NCI-H1436 (cell line): ENCODE measurements around the gene ZNF79.
"Not testable (repeated sequence)": the region's sequence is repeated elsewhere in the genome, so short reads cannot be mapped to it uniquely, and the experiment has no call there.

Source experiments
- DNase-seq: peaks from one replicate; lab custom pipeline; 2025; lab: John Stamatoyannopoulos, UW

ZNF79 gene

GRCh38 chr9:127455324-127455992 is 31.3 kb downstream of the ZNF79 start:
- no peak for DNase-seq

GRCh38 chr9:127457191-127457878 is 33.2 kb downstream of the ZNF79 start:
- DNase-seq: no peak

GRCh38 chr9:127458921-127459320 is 34.7 kb downstream of the ZNF79 start:
- no peak for DNase-seq

DNA sequence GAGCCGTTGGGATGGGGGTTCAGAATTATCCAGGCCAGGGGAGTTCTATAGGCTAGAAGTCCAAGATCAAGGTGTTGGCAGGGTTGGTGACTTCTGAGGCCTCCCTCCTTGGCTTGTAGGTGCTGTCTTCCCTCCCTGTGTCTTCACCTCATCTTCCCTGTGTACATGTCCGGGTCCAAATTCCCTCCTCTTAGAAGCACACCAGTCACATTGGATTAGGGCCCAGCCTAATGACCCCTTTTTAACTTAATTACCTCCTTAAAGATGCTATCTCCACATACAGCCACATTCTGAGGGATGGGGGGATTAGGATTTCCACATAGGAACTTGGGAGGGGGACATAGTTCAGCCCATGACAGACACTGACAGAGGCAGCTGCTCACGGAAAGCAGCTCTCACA is 39.2 kb downstream of the ZNF79 start:
- DNase-seq: no peak

DNA sequence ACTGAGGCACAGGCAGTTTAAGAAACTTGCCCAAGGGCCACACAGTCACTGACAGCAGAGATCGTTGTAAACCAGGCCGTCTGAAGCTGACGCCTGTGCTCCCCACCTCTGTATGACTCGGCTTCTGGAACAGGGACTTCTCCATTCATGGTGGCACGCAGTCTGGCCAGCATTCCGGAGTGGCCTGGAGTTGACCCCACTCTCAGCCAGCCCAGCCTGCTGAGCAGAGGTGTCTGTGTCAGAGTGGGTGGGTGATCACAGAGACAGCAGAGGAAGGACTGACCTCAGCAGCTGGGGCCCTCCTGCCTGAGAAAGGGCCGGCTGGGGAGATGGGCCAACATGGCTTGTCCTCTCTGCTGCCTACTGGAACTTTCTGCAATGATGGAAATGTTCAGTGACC is 39.7 kb downstream of the ZNF79 start:
- no peak for DNase-seq

- DNase-seq: not testable (repeated sequence)
Measured at GRCh38 chr9:127466407-127466917, 42.3 kb downstream of the ZNF79 start.

DNA sequence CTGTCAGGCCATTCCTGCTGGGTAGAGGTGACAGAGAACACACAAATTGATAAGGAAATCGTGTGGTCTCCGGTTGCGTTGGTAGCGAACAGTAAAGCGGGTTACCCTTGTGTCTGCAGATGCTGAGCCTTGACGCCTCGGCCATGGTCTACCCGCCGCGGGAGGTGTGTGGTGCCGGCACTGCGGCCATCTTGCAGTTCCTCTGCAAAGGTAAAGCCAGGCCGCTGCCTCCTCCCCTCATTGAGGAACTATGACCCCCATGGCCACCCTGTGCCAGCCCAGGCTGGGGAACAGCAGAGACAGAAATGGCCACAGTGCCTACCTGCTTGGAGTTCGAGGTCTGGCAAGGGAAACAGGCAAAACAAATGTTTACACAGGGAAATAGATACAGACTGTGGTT is 43.4 kb downstream of the ZNF79 start:
- DNase-seq: no peak

DNA sequence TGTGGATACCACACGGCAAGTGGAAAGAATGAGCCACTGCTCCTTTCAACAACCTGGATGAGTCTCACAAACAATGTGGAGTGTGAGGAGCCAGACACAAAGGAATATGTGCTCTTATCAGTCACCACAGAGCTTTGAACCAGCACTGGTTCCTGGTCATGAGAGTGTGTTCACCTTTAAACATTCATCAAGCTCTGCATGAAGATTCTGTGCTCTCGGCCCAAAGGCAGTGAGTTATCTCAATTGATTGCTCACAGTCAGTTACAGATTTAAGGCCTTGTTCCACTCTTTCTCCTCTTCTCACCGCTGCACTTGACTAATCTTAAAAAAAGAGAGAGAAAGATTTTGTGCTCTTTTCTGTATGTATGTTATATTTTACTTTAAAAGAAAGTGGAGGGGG is 46.5 kb downstream of the ZNF79 start:
- DNase-seq: no peak

DNA sequence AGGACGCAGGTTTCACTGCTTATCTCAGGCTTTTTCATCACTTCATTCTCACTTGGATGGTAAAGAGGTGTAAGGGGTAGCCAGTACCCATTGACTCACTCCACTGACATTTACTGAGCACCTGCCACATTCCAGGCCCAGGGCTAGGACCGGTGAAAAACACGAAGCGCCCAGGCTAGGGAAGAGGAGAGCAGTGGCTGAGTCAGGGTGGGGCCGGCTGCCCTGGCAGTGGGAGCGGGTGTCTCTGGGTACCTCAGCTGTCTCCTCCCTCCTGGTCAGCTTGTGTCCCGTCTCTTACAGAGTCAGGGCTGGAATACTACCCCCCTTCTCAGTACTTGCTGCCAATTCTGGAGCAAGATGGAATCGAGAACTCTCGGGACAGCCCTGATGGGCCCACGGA is 49.3 kb downstream of the ZNF79 start:
- no peak for DNase-seq

DNA sequence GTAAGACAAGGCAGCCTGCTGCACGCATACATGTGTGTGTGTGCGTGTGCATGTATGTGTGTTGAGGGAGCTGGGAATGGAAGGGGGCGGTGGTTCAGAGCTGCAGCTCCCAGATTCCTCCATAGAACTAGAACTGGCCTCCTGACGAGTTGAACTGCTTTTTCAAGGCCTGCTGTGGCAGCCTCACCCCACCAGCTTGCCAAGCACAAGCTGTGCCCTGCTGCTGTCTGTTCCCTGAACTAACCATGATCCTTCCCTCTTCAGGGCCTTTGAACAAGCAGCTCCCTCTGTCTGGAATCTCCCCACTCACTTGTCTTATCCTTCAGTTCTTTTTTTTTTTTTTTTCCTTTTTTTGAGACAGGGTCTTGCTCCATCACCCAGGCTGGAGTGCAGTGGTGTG is 49.8 kb downstream of the ZNF79 start:
- DNase-seq: no peak

- no peak for DNase-seq
Measured at GRCh38 chr9:127474592-127474991, 50.4 kb downstream of the ZNF79 start.

DNA sequence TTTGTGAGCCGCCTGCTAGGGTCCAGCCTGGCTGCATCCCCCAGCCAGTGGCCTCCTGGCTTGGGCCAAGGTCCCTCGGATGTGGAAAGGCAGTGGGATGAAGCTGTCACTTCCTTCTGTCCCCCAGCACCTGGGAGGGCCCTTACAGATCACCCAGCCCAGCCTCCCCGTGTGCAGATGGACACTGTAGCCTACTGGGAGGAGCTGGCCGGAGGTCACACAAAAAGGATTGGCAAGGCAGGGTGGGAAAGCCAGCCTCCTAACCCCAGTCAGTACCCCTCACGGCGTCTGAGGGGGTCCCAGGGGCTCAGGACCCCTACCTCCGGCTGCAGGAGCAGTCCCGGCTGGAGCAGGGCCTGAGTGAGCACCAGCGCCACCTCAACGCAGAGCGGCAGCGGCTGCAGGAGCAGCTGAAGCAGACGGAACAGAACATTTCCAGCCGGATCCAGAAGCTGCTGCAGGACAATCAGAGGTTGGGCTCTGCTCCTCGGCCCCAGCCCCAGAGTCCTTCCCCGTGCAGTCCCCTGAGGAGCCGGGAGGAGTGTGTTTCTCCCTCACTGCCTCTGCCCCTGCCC is 55.4 kb downstream of the ZNF79 start:
- no peak for DNase-seq

GRCh38 chr9:127482662-127483061 is 58.5 kb downstream of the ZNF79 start:
- no peak for DNase-seq

DNA sequence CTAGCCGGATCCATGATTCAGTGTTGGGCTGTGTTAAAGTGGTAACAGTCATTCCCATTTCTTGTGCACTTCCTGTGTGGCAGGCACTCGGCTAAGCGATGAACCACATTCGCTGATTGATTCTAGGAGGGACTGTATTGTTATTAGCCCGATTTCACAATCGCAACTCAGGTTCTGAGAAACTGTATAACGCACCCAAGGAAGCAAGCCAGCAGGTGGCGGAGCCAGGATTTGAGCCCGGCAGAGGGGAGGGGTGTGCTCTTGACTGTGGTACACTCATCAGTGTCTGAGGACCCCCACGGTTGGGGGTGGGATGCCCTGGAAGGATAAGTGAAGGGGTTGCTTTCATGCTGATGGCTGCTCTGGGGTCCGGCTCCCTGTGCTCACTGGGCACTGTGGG is 61.8 kb downstream of the ZNF79 start:
- DNase-seq: no peak

GRCh38 chr9:127488946-127489345 is 64.8 kb downstream of the ZNF79 start:
- no peak for DNase-seq

DNA sequence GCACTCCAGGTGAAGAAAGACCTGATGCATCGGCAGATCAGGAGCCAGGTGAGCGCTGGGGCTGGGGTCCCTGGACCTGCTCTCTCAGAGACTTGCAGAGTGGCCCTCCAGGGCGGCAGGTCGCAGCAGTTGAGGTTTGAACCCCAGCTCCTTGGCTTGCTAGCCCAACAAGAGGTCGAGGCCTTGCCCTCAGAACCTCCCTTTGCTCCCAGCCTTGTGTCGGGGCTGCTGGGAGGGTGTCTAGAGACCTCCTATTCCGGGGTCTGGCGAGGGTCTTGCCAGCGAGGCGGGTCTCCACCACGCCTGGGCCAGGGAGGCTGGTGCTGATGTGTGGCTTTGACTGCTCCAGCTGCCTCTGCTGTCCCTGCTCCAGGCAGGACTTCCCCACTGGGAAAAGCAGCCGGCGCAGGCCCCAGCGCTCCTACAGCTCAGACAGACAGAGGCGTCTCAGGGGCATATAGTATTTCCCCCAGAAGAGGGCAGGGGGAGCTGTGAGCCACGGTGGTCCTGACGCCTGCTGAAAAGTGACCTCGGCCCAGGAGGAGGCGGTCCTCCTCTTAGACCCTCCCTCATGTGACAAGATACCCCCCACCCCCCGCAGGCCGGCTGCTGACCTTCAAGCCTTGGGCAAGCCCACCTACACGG is 65.4 kb downstream of the ZNF79 start:
- no peak for DNase-seq

GRCh38 chr9:127490535-127491230 is 66.5 kb downstream of the ZNF79 start:
- DNase-seq: no peak

- DNase-seq: no peak
Measured at GRCh38 chr9:127491516-127491915, 67.3 kb downstream of the ZNF79 start.

GRCh38 chr9:127492616-127493015 is 68.4 kb downstream of the ZNF79 start:
- DNase-seq: no peak

- no peak for DNase-seq
Measured at GRCh38 chr9:127493592-127494303, 69.6 kb downstream of the ZNF79 start.

- no peak for DNase-seq
Measured at GRCh38 chr9:127494304-127494702, 70.1 kb downstream of the ZNF79 start.
